Chondrocyte (in vitro differentiated cells): ENCODE measurements around the gene PRDM15. TPM values are rescaled to one million over a fixed set of nuclear protein-coding genes. Genes with fewer than 3 reads are reported as not detected.

Experiments used
- DNase-seq: peaks from one replicate; pipeline ENCODE4 v3.0.0; 2021; ENCODE audit warnings: mixed read lengths, low spot score
- H3K27ac Mint-ChIP-seq: one replicate; pipeline ENCODE4 v1.8.0; 2021; ENCODE audit warnings: mild to moderate bottlenecking, moderate library complexity, mixed read lengths; ENCODE audit not compliant: unreplicated experiment
- H3K27me3 Mint-ChIP-seq: 2 replicates; pipeline ENCODE4 v1.8.0; 2021; ENCODE audit warnings: low read depth, mixed read lengths
- H3K36me3 Mint-ChIP-seq: 2 replicates; pipeline ENCODE4 v1.8.0; 2021; ENCODE audit warnings: low read depth, mixed read lengths
- H3K4me1 Mint-ChIP-seq: 2 replicates; pipeline ENCODE4 v1.8.0; 2021; ENCODE audit warnings: low read depth, mild to moderate bottlenecking, mixed read lengths
- H3K4me3 Mint-ChIP-seq: one replicate; pipeline ENCODE4 v1.8.0; 2021; ENCODE audit warnings: mild to moderate bottlenecking, moderate library complexity, mixed read lengths; ENCODE audit not compliant: unreplicated experiment
- H3K9me3 Mint-ChIP-seq: 2 replicates; pipeline ENCODE4 v1.8.0; 2021; ENCODE audit warnings: low read depth, mixed read lengths
- CTCF ChIP-seq: fragments of 200-600 bp; sonication (generic); IDR thresholded peaks from 2 replicates; pipeline ENCODE4 v1.5.0; 2021; ENCODE audit warnings: antibody characterized with exemption, mild to moderate bottlenecking, moderate library complexity
- long read RNA-seq: library from polyadenylated mRNA; stranded (forward); transcript quantifications from one replicate; pipeline ENCODE4 v2.0.0, GENCODE V29; 2021
- total RNA-seq: library from RNA; stranded (reverse); gene quantifications from 3 replicates; pipeline ENCODE4 v1.2.1, GENCODE V29; 2021

The PRDM15 gene
- 4.9 to 9.2 TPM (median 7.8 TPM) in 3 replicates for total RNA-seq
- long read RNA-seq, full-length matches to known transcripts, result 1 of 5 reads
- long read RNA-seq, partial matches to known transcripts, result 2 of 5 reads
- long read RNA-seq, other reads (novel, unspliced or antisense), result 2 of 5 reads

GRCh38 chr21:41879190-41879998, at the start of gene PRDM15:
Gene PRDM15, minus strand, starts transcription at chr21:41879344. Its CDS starts 18,981 bp downstream, at chr21:41860363.
- no peak for DNase-seq
- no peak for TF ChIP-seq CTCF
- Mint-ChIP-seq H3K4me3 (peak within 1 kb of the TSS; percentile 82), H3K4me1 (peaks cover 18% of the 10 kb centered on the region), H3K27ac (peak within 1 kb of the TSS; percentile 95), H3K27me3 (no peaks in the 10 kb centered on the region), H3K9me3 (no peaks in the 10 kb centered on the region), H3K36me3 (no peaks in the 10 kb centered on the region)

- H3K9me3 Mint-ChIP-seq, result no peaks in the 10 kb centered on the region
- DNase-seq, result peak; percentile 14
- peaks cover 57% of the 10 kb centered on the region for H3K4me1 Mint-ChIP-seq
- no peak for TF ChIP-seq CTCF
- H3K27me3 Mint-ChIP-seq, result no peaks in the 10 kb centered on the region
- no peak overlapping the region for H3K4me3 Mint-ChIP-seq
- no peaks in the 10 kb centered on the region for H3K36me3 Mint-ChIP-seq
- H3K27ac Mint-ChIP-seq, result no peak overlapping the region
Measured at GRCh38 chr21:41928621-41929220, 49.6 kb upstream of the PRDM15 start.

GRCh38 chr21:41927727-41928409, 48.7 kb upstream of the PRDM15 start:
- no peaks in the 10 kb centered on the region for H3K36me3 Mint-ChIP-seq
- TF ChIP-seq CTCF, result no peak
- H3K4me1 Mint-ChIP-seq, result peaks cover 57% of the 10 kb centered on the region
- H3K27ac Mint-ChIP-seq, result no peak overlapping the region
- no peaks in the 10 kb centered on the region for H3K9me3 Mint-ChIP-seq
- H3K27me3 Mint-ChIP-seq, result no peaks in the 10 kb centered on the region
- no peak overlapping the region for H3K4me3 Mint-ChIP-seq
- DNase-seq, result peak; percentile 68

- no peak for TF ChIP-seq CTCF
- Mint-ChIP-seq H3K4me1 (peaks cover 52% of the 10 kb centered on the region), H3K36me3 (no peaks in the 10 kb centered on the region), H3K27ac (peak overlapping the region; percentile 71), H3K4me3 (peak overlapping the region; percentile 44), H3K27me3 (no peaks in the 10 kb centered on the region), H3K9me3 (no peaks in the 10 kb centered on the region)
- no peak for DNase-seq
Measured at GRCh38 chr21:41926807-41927171, 47.6 kb upstream of the PRDM15 start.
